Measurements from ENCODE around the gene NETO1.

DNA sequence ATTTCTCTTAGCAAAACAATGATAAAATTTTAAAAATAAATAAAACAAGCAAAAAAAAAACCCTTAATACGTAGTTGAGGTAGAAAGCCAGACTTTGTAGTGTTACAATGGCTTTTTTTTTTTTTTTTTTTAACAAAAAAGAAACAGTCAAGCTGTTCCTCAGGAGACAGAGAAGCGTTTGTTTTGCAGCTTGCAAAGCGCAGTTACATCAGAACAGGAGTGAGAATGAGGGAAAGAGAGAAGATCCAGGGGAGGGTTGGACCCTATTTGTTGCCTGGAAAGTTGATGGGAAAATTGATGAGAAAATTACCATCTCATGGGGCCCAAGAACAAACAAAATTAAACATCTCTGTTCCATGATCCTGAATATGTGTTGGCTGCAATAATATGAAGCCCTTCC, 146.5 kb downstream of the NETO1 start:
- TF ChIP-seq, protein P1, sequence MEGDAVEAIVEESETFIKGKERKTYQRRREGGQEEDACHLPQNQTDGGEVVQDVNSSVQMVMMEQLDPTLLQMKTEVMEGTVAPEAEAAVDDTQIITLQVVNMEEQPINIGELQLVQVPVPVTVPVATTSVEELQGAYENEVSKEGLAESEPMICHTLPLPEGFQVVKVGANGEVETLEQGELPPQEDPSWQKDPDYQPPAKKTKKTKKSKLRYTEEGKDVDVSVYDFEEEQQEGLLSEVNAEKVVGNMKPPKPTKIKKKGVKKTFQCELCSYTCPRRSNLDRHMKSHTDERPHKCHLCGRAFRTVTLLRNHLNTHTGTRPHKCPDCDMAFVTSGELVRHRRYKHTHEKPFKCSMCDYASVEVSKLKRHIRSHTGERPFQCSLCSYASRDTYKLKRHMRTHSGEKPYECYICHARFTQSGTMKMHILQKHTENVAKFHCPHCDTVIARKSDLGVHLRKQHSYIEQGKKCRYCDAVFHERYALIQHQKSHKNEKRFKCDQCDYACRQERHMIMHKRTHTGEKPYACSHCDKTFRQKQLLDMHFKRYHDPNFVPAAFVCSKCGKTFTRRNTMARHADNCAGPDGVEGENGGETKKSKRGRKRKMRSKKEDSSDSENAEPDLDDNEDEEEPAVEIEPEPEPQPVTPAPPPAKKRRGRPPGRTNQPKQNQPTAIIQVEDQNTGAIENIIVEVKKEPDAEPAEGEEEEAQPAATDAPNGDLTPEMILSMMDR (conservative IDR thresholded peaks at IDR 0.05; ENCODE audit: low read length): no peak
- no peak for TF ChIP-seq EZH2phosphoT487 (IDR thresholded peaks at IDR 0.05; ENCODE audit: borderline replicate concordance, low read depth, low read length)
